CD4-positive, alpha-beta T cell treated with Interleukin-12 subunit alpha and Interleukin-12 subunit beta, for 1 hour (primary cell): Measurements from ENCODE around the gene OR6P1.

ENCODE experiments used
- DNase-seq: peaks from one replicate; pipeline ENCODE4 v3.0.0-alpha.2; 2020

OR6P1 gene

GRCh38 chr1:158570480-158570879 lies at the start of gene OR6P1:
Gene OR6P1 (minus strand): TSS chr1:158570580. CDS start chr1:158563604, 6,976 bp downstream.
- DNase-seq, result no peak

GRCh38 chr1:158613764-158614163 lies 43.4 kb upstream of the OR6P1 start:
- DNase-seq, result no peak

GRCh38 chr1:158611916-158612315 lies 41.5 kb upstream of the OR6P1 start:
- DNase-seq, result no peak

- no peak for DNase-seq
Observed at GRCh38 chr1:158607296-158607695, 36.9 kb upstream of the OR6P1 start.

- no peak for DNase-seq
Observed at GRCh38 chr1:158604968-158605367, 34.6 kb upstream of the OR6P1 start, which contains the start of gene OR10Z1. Gene OR10Z1 (plus strand): TSS chr1:158605268. CDS start chr1:158606439, 1,171 bp downstream.

- DNase-seq, result no peak
Observed at GRCh38 chr1:158600735-158601134, 30.4 kb upstream of the OR6P1 start.

GRCh38 chr1:158586942-158587341 lies 16.6 kb upstream of the OR6P1 start:
- DNase-seq, result no peak

- DNase-seq, result no peak
Observed at GRCh38 chr1:158583962-158584361, 13.6 kb upstream of the OR6P1 start.

- DNase-seq, result no peak
Observed at GRCh38 chr1:158579733-158580132, 9.4 kb upstream of the OR6P1 start, which contains the start of gene OR10X1. Gene OR10X1 (minus strand): TSS chr1:158579899. CDS start chr1:158579899, 0 bp downstream.

- no peak for DNase-seq
Observed at GRCh38 chr1:158577561-158577960, 7.2 kb upstream of the OR6P1 start.

GRCh38 chr1:158572226-158572625 lies 1.8 kb upstream of the OR6P1 start:
- no peak for DNase-seq

GRCh38 chr1:158564608-158565007 lies 5.8 kb downstream of the OR6P1 start:
- DNase-seq, result no peak

GRCh38 chr1:158563853-158564252 lies 6.5 kb downstream of the OR6P1 start:
- DNase-seq, result no peak

- no peak for DNase-seq
Observed at GRCh38 chr1:158559696-158560095, 10.7 kb downstream of the OR6P1 start.

GRCh38 chr1:158554352-158554751 lies 16.0 kb downstream of the OR6P1 start, which contains the start of gene OR6Y1:
Gene OR6Y1 (minus strand): TSS chr1:158554405. CDS start chr1:158548105, 6,300 bp downstream.
- no peak for DNase-seq

GRCh38 chr1:158552296-158552695 lies 18.1 kb downstream of the OR6P1 start:
- no peak for DNase-seq

GRCh38 chr1:158547533-158547932 lies 22.8 kb downstream of the OR6P1 start:
- DNase-seq, result no peak

GRCh38 chr1:158537609-158538008 lies 32.8 kb downstream of the OR6P1 start:
- no peak for DNase-seq

- no peak for DNase-seq
Observed at GRCh38 chr1:158534496-158534895, 35.9 kb downstream of the OR6P1 start.

- DNase-seq, result peak; percentile 13
Observed at GRCh38 chr1:158527190-158527815, 43.1 kb downstream of the OR6P1 start.

- no peak for DNase-seq
Observed at GRCh38 chr1:158521666-158522058, 48.7 kb downstream of the OR6P1 start.

GRCh38 chr1:158520955-158521665 lies 49.3 kb downstream of the OR6P1 start:
- DNase-seq, result no peak

GRCh38 chr1:158520021-158520420 lies 50.4 kb downstream of the OR6P1 start:
- DNase-seq, result no peak

- DNase-seq, result no peak
Observed at GRCh38 chr1:158516966-158517365, 53.4 kb downstream of the OR6P1 start.
